NCI-H2196 (cell line): ENCODE measurements around the gene ITIH2.

Experiments
- DNase-seq: peaks from one replicate; lab custom pipeline; 2025; ENCODE audit not compliant: unreplicated experiment; lab: John Stamatoyannopoulos, UW

Gene ITIH2

DNA sequence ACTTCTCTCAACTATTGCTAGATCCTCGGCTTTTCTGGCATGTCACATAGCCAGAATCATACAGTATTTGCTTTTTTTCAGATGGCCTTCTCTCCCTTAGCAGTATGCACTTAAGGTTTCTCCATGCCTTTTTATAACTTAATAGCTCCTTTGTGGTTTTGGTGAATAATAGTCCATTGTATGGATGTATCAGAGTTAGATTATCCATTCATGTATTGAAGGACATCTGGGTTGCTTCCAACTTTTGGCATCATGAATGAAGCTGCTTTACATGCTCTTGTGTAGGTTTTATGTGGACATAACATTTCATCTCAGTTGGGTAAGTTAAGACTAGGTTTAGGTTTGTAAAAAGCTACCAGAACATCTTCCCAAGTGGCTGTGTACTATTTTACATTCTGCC is 89.4 kb downstream of the ITIH2 start:
- DNase-seq = no peak

DNA sequence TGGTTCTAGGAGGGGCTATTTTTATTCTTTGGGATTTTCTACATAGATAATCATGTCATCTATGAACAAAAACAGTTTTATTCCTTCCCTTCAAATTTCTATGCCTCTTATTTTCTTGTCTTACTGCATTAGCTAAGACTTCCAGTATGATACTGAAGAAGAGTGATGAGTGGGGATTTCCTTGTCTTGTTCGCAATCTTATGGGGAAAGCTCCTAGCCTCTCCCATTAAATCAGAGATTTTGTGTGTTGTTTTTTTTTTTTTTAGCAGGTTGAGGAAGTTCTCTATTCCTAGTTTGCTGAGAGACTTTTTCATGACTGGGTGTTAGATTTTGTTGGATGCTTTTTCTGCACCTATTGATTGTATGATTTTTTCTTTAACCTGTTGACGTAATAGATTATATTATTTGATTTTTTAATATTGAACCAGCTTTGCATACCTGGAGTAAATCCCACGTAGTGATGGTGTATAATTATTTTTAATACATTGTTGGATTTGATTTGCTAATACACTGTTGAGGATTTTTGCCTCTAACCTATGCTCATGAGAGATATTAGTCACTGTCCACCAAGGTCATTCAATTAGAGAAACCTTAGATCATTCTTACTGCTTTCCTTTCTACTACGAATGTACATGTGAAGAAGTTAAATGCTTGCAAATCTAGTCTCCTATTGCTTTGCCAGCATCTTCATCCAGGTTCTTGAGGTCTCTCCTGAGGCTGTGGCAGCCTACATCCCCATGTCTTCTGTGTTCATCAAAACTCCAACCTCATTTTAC is 91.3 kb downstream of the ITIH2 start:
- no peak for DNase-seq

DNA sequence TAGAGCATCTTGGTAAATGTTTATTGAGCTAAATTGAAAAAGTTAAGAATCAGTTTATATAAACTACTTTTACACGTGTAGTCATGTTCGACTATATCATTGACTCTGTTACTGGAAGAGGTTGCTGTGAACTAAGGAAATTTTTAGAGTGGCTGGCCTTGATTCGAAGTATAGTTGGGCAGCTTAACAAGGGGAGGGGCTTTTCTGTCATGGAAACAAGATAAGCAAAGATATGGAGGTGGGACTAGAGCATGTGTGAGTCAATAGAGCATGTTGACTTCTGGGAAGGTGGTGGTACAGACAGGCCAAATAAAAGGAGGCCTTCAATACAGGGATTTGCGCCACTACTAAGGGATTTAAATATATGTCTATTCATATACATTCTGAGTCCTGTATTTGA is 92.5 kb downstream of the ITIH2 start:
- no peak for DNase-seq

DNA sequence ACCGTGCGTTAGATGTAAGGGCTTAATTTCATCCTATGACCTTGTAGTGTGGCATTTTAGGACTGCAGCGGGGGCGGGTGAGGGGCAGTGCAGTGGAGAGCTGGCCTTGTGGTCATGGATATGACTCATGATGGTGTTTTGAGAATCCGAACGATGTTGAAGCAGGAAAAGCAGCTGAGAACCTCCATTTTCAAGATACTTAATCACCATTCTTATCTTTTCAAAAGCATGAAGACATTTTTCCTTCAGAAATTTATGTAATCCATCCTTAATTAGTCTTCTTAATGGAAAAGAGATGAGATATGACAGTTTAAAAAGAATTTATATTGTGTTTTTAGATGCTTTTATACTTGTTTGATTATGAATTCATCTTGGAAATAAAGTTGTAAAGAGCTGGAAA is 94.5 kb downstream of the ITIH2 start:
- DNase-seq = no peak
